Spleen (tissue), 11 donors: ENCODE measurements around the gene RMDN3. TPM values are rescaled to one million over a fixed set of nuclear protein-coding genes. Genes with fewer than 3 reads are reported as not detected.

Source experiments
- DNase-seq: peaks from one replicate; pipeline ENCODE4 v3.0.0-alpha.2; 2020
- H3K27ac ChIP-seq, 8 donors: fragments of 200-600 bp; sonication (generic) in 7 of 8; 1 replicate in 4 of 8; 2 replicates in 4 of 8; pipeline versions ENCODE4 v1.5.0 to v1.8.0; 2016 to 2021; ENCODE audit warnings: inconsistent platforms in 4 of 8, mild to moderate bottlenecking in 4 of 8, moderate library complexity in 1 of 8
- H3K27me3 ChIP-seq, 7 donors: fragments of 200-600 bp; sonication (generic) in 6 of 7; replicated peaks in 1 of 7; 1 replicate in 4 of 7; 2 replicates in 3 of 7; pipeline versions ENCODE4 v1.5.0 to v1.8.0; 2016 to 2021; ENCODE audit warnings: inconsistent platforms in 3 of 7, mild to moderate bottlenecking in 1 of 7
- H3K36me3 ChIP-seq, 6 donors: fragments of 200-600 bp; sonication (generic) in 5 of 6; 1 replicate in 4 of 6; 2 replicates in 2 of 6; pipeline versions ENCODE4 v1.5.0 to v1.8.0; 2016 to 2021; ENCODE audit warnings: inconsistent platforms in 2 of 6
- H3K4me1 ChIP-seq, 6 donors: fragments of 200-600 bp; sonication (generic) in 5 of 6; 1 replicate in 3 of 6; 2 replicates in 3 of 6; pipeline versions ENCODE4 v1.5.0 to v1.8.0; 2016 to 2021; ENCODE audit warnings: inconsistent platforms in 3 of 6
- H3K4me3 ChIP-seq, 8 donors: fragments of 200-600 bp; sonication (generic) in 7 of 8; 1 replicate in 4 of 8; 2 replicates in 4 of 8; pipeline versions ENCODE4 v1.5.0 to v1.8.0; 2016 to 2021; ENCODE audit warnings: inconsistent platforms in 4 of 8, mild to moderate bottlenecking in 4 of 8, moderate library complexity in 2 of 8
- H3K9me3 ChIP-seq, 8 donors: fragments of 200-600 bp; sonication (generic) in 7 of 8; 1 replicate in 4 of 8; 2 replicates in 4 of 8; pipeline versions ENCODE4 v1.5.0 to v1.8.0; 2016 to 2021; ENCODE audit warnings: inconsistent platforms in 4 of 8
- CTCF ChIP-seq, 11 experiments: fragments of 200-600 bp in 7 of 11; fragments of 450-650 bp in 4 of 11; sonication (generic) in 4 of 11; IDR thresholded peaks in 8 of 11; conservative IDR thresholded peaks in 3 of 11; 1 replicate in 7 of 11; 2 replicates in 4 of 11; pipeline versions ENCODE4 v1.4.0 to v1.8.0; 2016 to 2021; ENCODE audit warnings: antibody characterized with exemption in 11 of 11, inconsistent platforms in 4 of 11, mild to moderate bottlenecking in 1 of 11
- POLR2A ChIP-seq, 3 donors: fragments of 450-650 bp; IDR thresholded peaks; one replicate each; pipeline ENCODE4 v1.5.1; 2017; ENCODE audit warnings: antibody characterized with exemption in 3 of 3, mild to moderate bottlenecking in 1 of 3
- POLR2AphosphoS5 ChIP-seq, 3 donors: sonication (generic); formaldehyde crosslinking; IDR thresholded peaks; one replicate each; pipeline ENCODE4 v1.5.1; 2017; ENCODE audit warnings: antibody characterized with exemption in 3 of 3
- WGBS, 5 donors: extraction: QIAGEN DNeasy Blood & Tissue Kit in 3 of 5; methylation state at CpG; one replicate each; pipeline versions ENCODE4 v1.1.5 to v1.1.7; 2013 to 2018; 5-methylcytosine and 5-hydroxymethylcytosine counted together
- intact Hi-C: fragments of 100-400 bp; cut with DNase I; formaldehyde crosslinking; loops from one replicate; pipeline ENCODE4 v1.15.0; 2023; ENCODE audit warnings: low total_unique reads
- polyA plus RNA-seq, 3 donors: library from polyadenylated mRNA; stranded (reverse); fragments of 200-250 nt; gene quantifications; one replicate each; pipeline ENCODE4 v1.2.1, GENCODE V29; 2013
- total RNA-seq, 7 donors: library from RNA; depleted of rRNA in 3 of 7; stranded (reverse); fragments of >200 nt in 3 of 7; fragmentation: NEBNext Ultra II Directional in 4 of 7; extraction: Animal tissue kit (Norgen Biotek cat#: 25700) in 4 of 7; gene quantifications; one replicate each; pipeline versions ENCODE4 v1.1.0 to v1.2.1, GENCODE V29; 2016 to 2021
- donor health status: healthy with polysubstance abuse.
- donor health status: DM: no; HTN: no; CAD: no; lungs with moderate emphysema.
- donor health status: DM: no; HTN: no; CAD: no.
- donor health status: Bipolar disorder and iron deficiency.
- donor health status: healthy.
- donor health status: DM: no; HTN: no; CAD: no.
- donor health status: DM: yes; HTN: yes; CAD: no.

The RMDN3 gene
- total and polyA plus RNA-seq, 10 donors: 13.0 to 32.2 (median 23.2) TPM

GRCh38 chr15:40799523-40799922 lies 44.5 kb upstream of the RMDN3 start:
- H3K36me3 ChIP-seq: peaks cover 0 to 54% (median 7%) of the 10 kb centered on the region in 6 donors
- intact Hi-C loops: no loop called here
- no peak overlapping the region for H3K4me3 ChIP-seq
- H3K4me1 ChIP-seq: peaks cover 0 to 44% (median 24%) of the 10 kb centered on the region in 6 donors
- H3K9me3 ChIP-seq: no peaks in the 10 kb centered on the region
- H3K27ac ChIP-seq: no peak overlapping the region
- WGBS, 5 donors: 89 to 96% (median 92%) methylated on average over 3 of the region's 3 CpGs
- TF ChIP-seq POLR2A (IDR thresholded peaks at IDR 0.05): no peak
- no peak for TF ChIP-seq CTCF (IDR thresholded peaks at IDR 0.05 in 8 of 11, conservative IDR thresholded peaks at IDR 0.05 in 3 of 11)
- TF ChIP-seq POLR2AphosphoS5 (IDR thresholded peaks at IDR 0.05): no peak
- no peaks in the 10 kb centered on the region for H3K27me3 ChIP-seq
- DNase-seq: no peak

DNA sequence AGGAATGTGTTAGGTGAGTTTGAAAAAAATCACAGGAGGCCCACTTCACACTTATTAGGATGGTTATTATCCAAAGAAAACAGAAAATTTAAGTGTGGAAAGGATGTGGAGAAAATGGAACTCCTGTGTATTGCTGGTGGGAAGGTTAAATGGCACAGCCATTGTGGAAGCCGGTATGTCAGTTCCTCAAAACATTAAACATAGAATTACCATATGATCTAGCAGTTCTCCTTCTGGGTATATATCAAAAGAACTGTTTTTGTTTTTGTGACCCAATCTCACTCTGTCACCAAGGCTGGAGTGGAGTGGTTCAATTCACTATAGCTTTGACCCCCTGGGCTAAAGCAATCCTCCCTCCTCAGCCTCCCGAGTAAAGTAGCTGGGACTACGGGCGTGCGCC lies 41.5 kb upstream of the RMDN3 start:
- no peaks in the 10 kb centered on the region for H3K27me3 ChIP-seq
- intact Hi-C loops: no loop called here
- WGBS, 5 donors: 81 to 91% (median 88%) methylated on average over 5 of the region's 5 CpGs
- no peaks in the 10 kb centered on the region for H3K9me3 ChIP-seq
- H3K27ac ChIP-seq: peak overlapping the region in 2 of 8 donors; percentile 50 to 57
- no peak for DNase-seq
- no peak for TF ChIP-seq CTCF (IDR thresholded peaks at IDR 0.05 in 8 of 11, conservative IDR thresholded peaks at IDR 0.05 in 3 of 11)
- no peak for TF ChIP-seq POLR2A (IDR thresholded peaks at IDR 0.05)
- TF ChIP-seq POLR2AphosphoS5 (IDR thresholded peaks at IDR 0.05): no peak
- H3K4me1 ChIP-seq: peaks cover 0 to 40% (median 19%) of the 10 kb centered on the region in 6 donors
- H3K36me3 ChIP-seq: peaks cover 0 to 40% (median 9%) of the 10 kb centered on the region in 6 donors
- H3K4me3 ChIP-seq: no peak overlapping the region

DNA sequence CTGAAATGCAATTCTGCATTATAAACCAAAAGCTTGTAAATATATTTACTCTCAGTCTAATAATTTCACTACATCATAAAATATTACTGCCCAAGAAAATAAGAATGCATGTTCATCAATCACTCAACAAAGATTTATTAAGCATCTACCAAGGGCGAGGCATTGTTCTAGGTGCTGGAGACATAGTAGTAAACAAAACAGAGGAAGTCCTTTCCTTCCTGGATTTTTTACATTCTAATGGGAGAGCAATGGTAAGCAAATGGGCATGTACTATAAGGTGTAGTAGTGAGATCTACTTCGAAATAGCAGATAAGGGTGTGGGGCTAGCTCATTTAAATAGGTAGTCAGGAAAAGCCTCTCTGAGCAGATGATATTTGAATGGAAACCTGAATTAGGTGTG lies 41.0 kb upstream of the RMDN3 start:
- WGBS, 5 donors: 66 to 83% (median 73%) methylated on average over 2 of the region's 2 CpGs
- peaks cover 0 to 40% (median 10%) of the 10 kb centered on the region in 6 donors for H3K36me3 ChIP-seq
- intact Hi-C loops: no loop called here
- no peak for DNase-seq
- no peak overlapping the region for H3K4me3 ChIP-seq
- H3K27ac ChIP-seq: peak overlapping the region in 2 of 8 donors; percentile 50 to 57
- no peaks in the 10 kb centered on the region for H3K9me3 ChIP-seq
- TF ChIP-seq POLR2AphosphoS5 (IDR thresholded peaks at IDR 0.05) (no peak), CTCF (IDR thresholded peaks at IDR 0.05 in 8 of 11, conservative IDR thresholded peaks at IDR 0.05 in 3 of 11) (no peak), POLR2A (IDR thresholded peaks at IDR 0.05) (no peak)
- peaks cover 0 to 40% (median 19%) of the 10 kb centered on the region in 6 donors for H3K4me1 ChIP-seq
- H3K27me3 ChIP-seq: no peaks in the 10 kb centered on the region

GRCh38 chr15:40793216-40793989 lies 38.3 kb upstream of the RMDN3 start:
- DNase-seq: no peak

More at GRCh38 chr15:40793216-40793989, 38.3 kb upstream of the RMDN3 start:
- Histone ChIP-seq H3K36me3 (peaks cover 0 to 35% (median 10%) of the 10 kb centered on the region in 6 donors), H3K27me3 (no peaks in the 10 kb centered on the region), H3K4me1 (peaks cover 0 to 60% (median 26%) of the 10 kb centered on the region in 6 donors), H3K9me3 (no peaks in the 10 kb centered on the region), H3K27ac (no peak overlapping the region), H3K4me3 (no peak overlapping the region)
- TF ChIP-seq CTCF (IDR thresholded peaks at IDR 0.05 in 8 of 11, conservative IDR thresholded peaks at IDR 0.05 in 3 of 11) (no peak), POLR2AphosphoS5 (IDR thresholded peaks at IDR 0.05) (no peak), POLR2A (IDR thresholded peaks at IDR 0.05) (no peak)
- 67 to 83% (median 75%) methylated on average over 9 of the region's 9 CpGs for WGBS, 5 donors
- intact Hi-C loops: no loop called here
